HCT116 (cell line): Measurements from ENCODE around the gene SUPT6H. TPM values are rescaled to one million over a fixed set of nuclear protein-coding genes. Genes with fewer than 3 reads are reported as not detected.

Experiments used
- ATAC-seq: fragments of 200-7000 bp; cut with Tn5 transposase; 2 replicates; pipeline ENCODE4 v1.9.1; 2020; ENCODE audit warnings: mild to moderate bottlenecking, moderate library complexity
- BruUV-seq: library from RNA; stranded (reverse); fragments of 400-500 nt; replicated peaks from 2 replicates; lab custom pipeline; 2021; lab: Mats Ljungman, UMichigan
- CTCF ChIA-PET: fragments of 300-600 bp; sonication (Branson Sonifier 250); formaldehyde crosslinking; loops from one replicate; lab custom pipeline; 2021; ENCODE audit warnings: antibody characterized with exemption; lab: Charles Lee
- POLR2A ChIA-PET: fragments of 300-600, 350-600 bp; sonication (Branson Sonifier 250); formaldehyde crosslinking; loops from one replicate; lab custom pipeline; 2021; ENCODE audit warnings: antibody characterized with exemption; lab: Charles Lee
- RAD21 ChIA-PET, 2 experiments: fragments of 300-600 bp; sonication (Branson Sonifier 250); formaldehyde crosslinking; loops; one replicate each; lab custom pipeline; 2023; ENCODE audit warnings: low total read pairs in 2 of 2; ENCODE audit not compliant: uncharacterized antibody in 2 of 2, unreplicated experiment in 2 of 2, low non-redundant PET in 1 of 2; lab: Charles Lee
- DNase-seq: peaks from one replicate; pipeline ENCODE4 v3.0.0-alpha.2; 2010; ENCODE audit warnings: low read depth, low spot score
- H2AFZ ChIP-seq: fragments of 200-600 bp; shearing (Covaris generic), sonication (generic); 2 replicates; pipeline ENCODE4 v1.6.1; 2017; ENCODE audit warnings: low read depth, mixed run types, mixed read lengths, antibody characterized with exemption, low read length; ENCODE audit not compliant: poor library complexity, severe bottlenecking
- H3K27ac ChIP-seq: 2 replicates; pipeline ENCODE4 v1.5.1; 2012; ENCODE audit warnings: low read depth, low read length
- H3K27me3 ChIP-seq: fragments of 200-600 bp; sonication (generic); 2 replicates; pipeline ENCODE4 v1.6.1; 2016; ENCODE audit warnings: mixed run types, low read length, mixed read lengths; ENCODE audit not compliant: insufficient read depth
- H3K36me3 ChIP-seq, 2 experiments: fragments of 200-500 bp in 1 of 2; fragments of 200-600 bp in 1 of 2; sonication (Bioruptor generic) in 1 of 2; sonication (generic) in 1 of 2; 2 replicates each; pipeline versions ENCODE4 v1.5.1 to v1.6.1; 2014 to 2016; ENCODE audit warnings: low read length in 2 of 2, inconsistent platforms in 1 of 2, mixed read lengths in 1 of 2, mixed run types in 1 of 2; ENCODE audit not compliant: insufficient read depth in 2 of 2, control insufficient read depth in 1 of 2
- H3K4me1 ChIP-seq, 2 experiments: fragments of 200-600 bp in 1 of 2; sonication (generic) in 1 of 2; 2 replicates each; pipeline versions ENCODE4 v1.5.1 to v1.6.1; 2012 to 2017; ENCODE audit warnings: low read length in 2 of 2, inconsistent platforms in 1 of 2, mild to moderate bottlenecking in 1 of 2, mixed read lengths in 1 of 2, mixed run types in 1 of 2, moderate library complexity in 1 of 2; ENCODE audit not compliant: insufficient read depth in 2 of 2, control insufficient read depth in 1 of 2
- H3K4me2 ChIP-seq: fragments of 200-600 bp; sonication (generic); 2 replicates; pipeline ENCODE4 v1.6.1; 2017; ENCODE audit warnings: mixed run types, low read length, mixed read lengths
- H3K4me3 ChIP-seq, 2 experiments: fragments of 200-600 bp in 1 of 2; sonication (generic) in 1 of 2; replicated peaks in 1 of 2; 2 replicates each; pipeline ENCODE4 v1.5.1; 2011 to 2016; ENCODE audit warnings: low read length in 2 of 2, control low read depth in 1 of 2, low read depth in 1 of 2, mild to moderate bottlenecking in 1 of 2, mixed read lengths in 1 of 2, mixed run types in 1 of 2
- H3K79me2 ChIP-seq: fragments of 200-600 bp; sonication (generic); 2 replicates; pipeline ENCODE4 v1.6.1; 2017; ENCODE audit warnings: mild to moderate bottlenecking, mixed run types, low read length, moderate library complexity, mixed read lengths; ENCODE audit not compliant: insufficient read depth
- H3K9ac ChIP-seq: fragments of 200-600 bp; sonication (generic); 2 replicates; pipeline ENCODE4 v1.6.1; 2016; ENCODE audit warnings: low read length, mixed read lengths
- H3K9me2 ChIP-seq: fragments of 200-600 bp; sonication (generic), shearing (Covaris generic); 2 replicates; pipeline ENCODE4 v1.6.1; 2017; ENCODE audit warnings: mixed run types, mild to moderate bottlenecking, moderate library complexity; ENCODE audit not compliant: insufficient read depth
- H3K9me3 ChIP-seq, 2 experiments: fragments of 200-500 bp in 1 of 2; fragments of 200-600 bp in 1 of 2; sonication (Bioruptor generic) in 1 of 2; sonication (generic) in 1 of 2; 2 replicates each; pipeline ENCODE4 v1.6.1; 2014 to 2017; ENCODE audit warnings: low read length in 2 of 2, mixed read lengths in 2 of 2, inconsistent platforms in 1 of 2, low read depth in 1 of 2, mild to moderate bottlenecking in 1 of 2, mixed run types in 1 of 2, moderate library complexity in 1 of 2; ENCODE audit not compliant: control insufficient read depth in 1 of 2, insufficient read depth in 1 of 2
- H4K20me1 ChIP-seq: fragments of 200-600 bp; sonication (generic), shearing (Covaris generic); 2 replicates; pipeline ENCODE4 v1.6.1; 2017; ENCODE audit warnings: mixed run types, mild to moderate bottlenecking, moderate library complexity; ENCODE audit not compliant: insufficient read depth
- ATF3 ChIP-seq: IDR thresholded peaks from 2 replicates; pipeline ENCODE4 v1.6.1; 2012
- CBX3 ChIP-seq: IDR thresholded peaks from 2 replicates; pipeline ENCODE4 v1.6.1; 2012; ENCODE audit warnings: low read depth
- EGR1 ChIP-seq: IDR thresholded peaks from 2 replicates; pipeline ENCODE4 v1.6.1; 2012; ENCODE audit warnings: low read depth
- ELF1 ChIP-seq: IDR thresholded peaks from 2 replicates; pipeline ENCODE4 v1.6.1; 2012; ENCODE audit warnings: low read depth, borderline replicate concordance
- EZH2 ChIP-seq: fragments of 200-600 bp; sonication (generic); IDR thresholded peaks from 2 replicates; pipeline ENCODE4 v1.6.1; 2017; ENCODE audit warnings: antibody characterized with exemption, mixed run types
- EZH2phosphoT487 ChIP-seq: fragments of 200-600 bp; IDR thresholded peaks from 2 replicates; pipeline ENCODE4 v1.6.1; 2018; ENCODE audit warnings: antibody characterized with exemption, borderline replicate concordance
- JUND ChIP-seq: IDR thresholded peaks from 2 replicates; pipeline ENCODE4 v1.6.1; 2012
- MAX ChIP-seq: IDR thresholded peaks from 2 replicates; pipeline ENCODE4 v1.6.1; 2012
- POLR2A ChIP-seq: IDR thresholded peaks from 2 replicates; pipeline ENCODE4 v1.7.0; 2011; ENCODE audit warnings: borderline replicate concordance; ENCODE audit not compliant: insufficient read depth, insufficient read length; ENCODE audit errors: extremely low read depth
- REST ChIP-seq: IDR thresholded peaks from 2 replicates; pipeline ENCODE4 v1.6.1; 2012; ENCODE audit warnings: low read depth
- SIN3A ChIP-seq: IDR thresholded peaks from 2 replicates; pipeline ENCODE4 v1.6.1; 2012; ENCODE audit warnings: low read depth
- SRF ChIP-seq: IDR thresholded peaks from 2 replicates; pipeline ENCODE4 v1.6.1; 2012; ENCODE audit warnings: low read depth
- TCF7L2 ChIP-seq: IDR thresholded peaks from 2 replicates; pipeline ENCODE4 v1.7.0; 2011; ENCODE audit warnings: borderline replicate concordance, inconsistent platforms; ENCODE audit not compliant: insufficient read depth, insufficient read length; ENCODE audit errors: extremely low read depth
- YY1 ChIP-seq: IDR thresholded peaks from 2 replicates; pipeline ENCODE4 v1.6.1; 2011; ENCODE audit warnings: low read length, low read depth, moderate library complexity, mild to moderate bottlenecking; ENCODE audit not compliant: insufficient replicate concordance; ENCODE audit errors: extremely low read depth
- ZBTB33 ChIP-seq: IDR thresholded peaks from 2 replicates; pipeline ENCODE4 v1.6.1; 2011; ENCODE audit warnings: mild to moderate bottlenecking, low read length, moderate library complexity; ENCODE audit not compliant: insufficient replicate concordance; ENCODE audit errors: extremely low read depth
- ZFX ChIP-seq: fragments of 450-650 bp; IDR thresholded peaks from 2 replicates; pipeline ENCODE4 v1.6.1; 2017
- ZNF274 ChIP-seq: fragments of 200-500 bp; sonication (Bioruptor generic); IDR thresholded peaks from 2 replicates; pipeline ENCODE4 v1.6.1; 2014; ENCODE audit warnings: mild to moderate bottlenecking, low read depth, low read length, inconsistent platforms
- intact Hi-C: fragments of 100-400 bp; cut with micrococcal nuclease; formaldehyde crosslinking; loops from 2 replicates; pipeline ENCODE4 v1.10.0; 2022
- total RNA-seq: library from RNA; stranded (reverse); gene quantifications from one replicate; pipeline ENCODE4 v1.2.1, GENCODE V29; 2021; ENCODE audit not compliant: unreplicated experiment

Gene SUPT6H
- total RNA-seq, 1 experiment from 2014 or later: 62.1 TPM

GRCh38 chr17:28641579-28641978 lies 20.4 kb upstream of the SUPT6H start:
- no peaks in the 10 kb centered on the region for H3K9me2 ChIP-seq
- POLR2A ChIA-PET: no interaction called here
- H3K4me1 ChIP-seq: peaks cover 11 to 22% of the 10 kb centered on the region in 2 experiments
- peaks cover 59% of the 10 kb centered on the region for H3K79me2 ChIP-seq
- RAD21 ChIA-PET: interaction anchor here in 1 of 2 experiments (0.5 kb wide), 1 partner anchor 85 kb away, joined by 5 read pairs; no protein-coding TSS in a partner anchor
- no TSS peak for BruUV-seq
- no peak overlapping the region for H3K4me2 ChIP-seq
- peaks cover 7% of the 10 kb centered on the region; the same call in 1 of the 2 replicates for H4K20me1 ChIP-seq
- H3K9ac ChIP-seq: no peak overlapping the region
- TF ChIP-seq EZH2 (no peak), YY1 (no peak), SIN3A (no peak), ZBTB33 (no peak), TCF7L2 (no peak), SRF (no peak), POLR2A (no peak), MAX (no peak), REST (no peak), EGR1 (no peak), EZH2phosphoT487 (no peak), ELF1 (no peak), ZFX (no peak), JUND (no peak), ATF3 (no peak), CBX3 (no peak), ZNF274 (no peak)
- H2AFZ ChIP-seq: no peak overlapping the region
- no peak overlapping the region for H3K4me3 ChIP-seq
- no peaks in the 10 kb centered on the region for H3K27me3 ChIP-seq
- ATAC-seq: no peak
- H3K36me3 ChIP-seq: peaks cover 57 to 60% of the 10 kb centered on the region in 2 experiments
- no peak overlapping the region for H3K27ac ChIP-seq
- intact Hi-C loops: loop anchor here (10.0 kb wide), 1 partner anchor 263 kb away; the partner anchor contains the start of gene DHRS13
- CTCF ChIA-PET: no interaction called here
- no peak for DNase-seq
- no peaks in the 10 kb centered on the region for H3K9me3 ChIP-seq
